RPMI7951 (cell line): ENCODE data around the gene TCF4. TPM values are rescaled to one million over a fixed set of nuclear protein-coding genes. Genes with fewer than 3 reads are reported as not detected.

Source experiments
- DNase-seq: peaks from one replicate; pipeline ENCODE4 v3.0.0-alpha.2; 2012; ENCODE audit warnings: low read depth
- total RNA-seq: library from RNA; depleted of rRNA; stranded (reverse); fragments of >200 nt; shearing (Covaris generic); gene quantifications from 2 replicates; pipeline ENCODE4 v1.2.3, GENCODE V29; 2014

TCF4 gene
- total RNA-seq, 1 experiment from 2014 or later = 89.8 TPM

- DNase-seq = no peak
These were observed 143.5 kb downstream of the TCF4 start for GRCh38 chr18:55444536-55444935.

DNA sequence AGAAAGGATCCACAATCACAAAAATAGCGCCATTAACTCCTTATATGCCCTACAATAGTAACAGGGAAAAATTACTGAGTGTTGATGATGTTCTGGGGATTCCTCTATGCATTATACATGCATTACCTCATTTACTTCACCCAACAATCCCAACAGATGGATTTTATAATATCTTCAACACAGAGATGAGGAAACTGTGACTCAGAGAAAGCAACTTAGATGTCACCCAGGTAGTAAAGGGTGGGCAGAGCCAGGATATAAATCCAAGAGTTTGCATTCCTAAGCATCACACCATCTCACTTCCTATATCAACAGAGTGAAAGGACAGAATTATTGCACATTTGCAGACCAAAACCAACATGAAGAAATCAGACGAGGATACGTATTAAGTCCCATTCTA lies 144.2 kb downstream of the TCF4 start:
- DNase-seq = no peak

DNA sequence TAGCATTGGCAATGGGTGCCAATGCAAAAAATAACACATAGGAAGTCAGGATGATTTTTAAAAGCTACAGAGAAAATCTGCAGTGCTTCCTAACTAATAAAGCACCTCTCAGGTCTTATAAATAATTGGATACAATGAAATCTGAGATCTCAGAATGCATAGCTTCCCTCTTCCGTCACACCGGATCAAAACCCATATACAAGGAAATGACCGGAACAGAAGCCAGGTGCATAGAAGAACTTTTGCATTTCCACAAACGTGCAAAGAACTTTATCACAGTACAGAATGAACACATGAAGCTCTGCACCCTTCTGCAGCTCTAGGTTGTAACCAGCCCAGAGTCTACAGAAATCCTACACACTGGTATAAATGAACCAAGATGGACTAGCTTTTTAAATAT lies 145.4 kb downstream of the TCF4 start:
- no peak for DNase-seq

DNA sequence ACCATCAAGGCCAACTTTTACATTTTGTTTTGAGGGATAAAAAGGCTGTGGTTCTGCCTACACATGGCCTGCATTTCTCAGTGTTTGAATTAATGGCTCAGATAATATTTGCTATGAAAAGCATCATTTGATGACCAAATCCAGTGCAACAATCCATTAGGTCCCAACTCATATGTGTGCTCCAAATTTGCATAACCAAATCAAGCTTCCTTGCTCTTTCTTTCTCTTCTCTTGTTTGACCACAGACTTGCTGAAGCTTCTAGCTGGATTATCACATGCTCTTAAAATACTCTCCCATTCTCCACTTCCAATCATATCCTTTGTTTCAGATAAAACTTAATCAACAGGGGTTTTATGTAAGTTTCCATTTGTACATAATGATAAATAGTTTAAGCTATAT lies 147.0 kb downstream of the TCF4 start:
- DNase-seq = no peak

DNA sequence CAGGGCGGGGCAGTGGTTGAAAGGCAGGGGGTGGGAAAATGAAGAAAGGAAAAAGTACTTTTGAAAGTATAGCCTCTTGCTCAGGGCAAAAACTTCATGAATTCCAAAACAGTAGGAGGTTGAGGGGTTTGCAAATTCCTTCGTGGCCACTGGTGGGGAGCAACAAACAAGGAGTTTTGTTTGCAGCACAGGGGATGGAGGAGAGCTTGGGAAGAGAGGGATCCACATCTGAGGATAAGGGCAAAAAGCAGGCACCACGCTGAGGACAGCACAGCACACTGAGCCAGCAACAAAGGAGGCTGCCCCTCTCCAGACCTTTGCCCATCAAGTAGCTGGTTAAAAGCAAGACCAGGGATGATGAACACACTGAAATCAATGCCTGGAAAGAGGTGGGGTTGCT lies 148.9 kb downstream of the TCF4 start:
- no peak for DNase-seq

DNA sequence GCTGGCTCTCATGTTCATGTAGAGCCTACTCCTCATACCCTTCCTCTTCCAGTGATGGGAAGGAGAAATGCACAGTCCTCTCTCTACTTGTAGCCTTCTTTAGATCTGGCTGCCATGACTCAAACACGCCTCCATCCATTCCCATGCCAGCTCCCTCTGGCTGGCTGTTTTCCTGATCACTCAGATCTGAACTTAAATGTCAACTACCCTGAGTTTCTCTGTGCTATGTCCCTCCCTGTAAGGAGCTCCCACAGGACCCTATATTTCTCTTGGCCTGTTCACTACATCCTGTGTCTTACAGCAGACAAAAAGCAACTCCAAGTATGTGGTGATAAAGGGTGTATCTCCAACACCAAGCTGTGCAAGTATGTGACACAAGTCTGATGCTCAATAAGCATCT lies 152.4 kb downstream of the TCF4 start:
- no peak for DNase-seq

- DNase-seq = no peak
These were observed 154.3 kb downstream of the TCF4 start for GRCh38 chr18:55433648-55434047.

DNA sequence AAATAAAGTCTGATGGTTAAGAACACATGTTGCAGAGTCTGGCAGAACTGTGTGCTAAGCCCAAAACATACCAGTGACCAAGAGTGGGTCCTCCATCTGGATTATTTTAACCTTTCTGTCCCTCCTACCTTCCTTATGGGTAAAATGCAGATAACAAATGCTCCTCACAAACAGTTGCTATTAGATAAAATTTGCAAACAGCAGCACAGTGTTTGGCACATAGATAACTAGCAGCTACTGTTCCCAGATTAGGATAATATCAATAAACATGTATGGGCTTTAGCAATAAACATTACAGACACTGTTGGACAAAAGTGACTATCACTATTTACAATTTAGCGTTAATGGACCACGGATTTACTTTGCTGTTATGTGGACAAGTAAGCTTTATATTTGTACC lies 154.9 kb downstream of the TCF4 start:
- no peak for DNase-seq

DNA sequence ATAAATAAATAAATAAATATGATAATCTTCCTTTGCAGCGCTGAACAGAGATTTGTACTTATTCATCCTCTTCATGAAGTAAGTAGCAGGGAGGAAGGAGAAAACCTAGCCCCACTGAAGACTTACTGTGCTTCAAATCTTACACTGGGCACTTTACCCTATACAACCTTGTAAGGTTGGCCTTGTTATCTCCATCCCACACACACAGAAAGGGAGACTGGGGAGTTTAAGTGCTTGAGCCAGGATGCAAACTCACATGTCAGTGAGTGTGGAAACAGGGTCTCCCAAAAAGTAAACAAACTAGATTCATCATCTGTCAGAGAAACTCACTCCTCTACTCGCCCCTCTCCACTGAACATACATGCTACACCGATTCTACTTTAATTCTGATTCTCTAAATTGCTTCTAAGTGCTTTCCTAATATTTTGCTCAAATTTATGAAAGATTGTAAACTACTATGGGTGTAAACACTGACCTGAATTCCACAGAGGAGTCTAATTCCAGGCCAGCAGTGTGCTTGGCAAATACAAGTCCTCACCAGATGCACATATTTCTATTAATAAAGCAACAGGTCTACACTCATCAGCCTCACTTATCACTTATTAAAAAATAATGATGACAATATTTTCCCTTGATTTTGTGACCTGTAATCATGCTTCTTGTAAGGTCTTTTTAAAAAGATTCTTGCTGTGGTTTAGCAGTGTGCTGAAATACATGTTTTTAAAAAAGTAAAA lies 155.5 kb downstream of the TCF4 start:
- DNase-seq = no peak

GRCh38 chr18:55430026-55430425 lies 158.0 kb downstream of the TCF4 start:
- DNase-seq = no peak

- no peak for DNase-seq
These were observed 160.0 kb downstream of the TCF4 start for GRCh38 chr18:55427951-55428350.

GRCh38 chr18:55425698-55426097 lies 162.3 kb downstream of the TCF4 start:
- no peak for DNase-seq

GRCh38 chr18:55422456-55423180 lies 165.4 kb downstream of the TCF4 start:
- peak; percentile 54 for DNase-seq

- peak; percentile 59 for DNase-seq
These were observed 166.2 kb downstream of the TCF4 start for GRCh38 chr18:55421615-55422419.

DNA sequence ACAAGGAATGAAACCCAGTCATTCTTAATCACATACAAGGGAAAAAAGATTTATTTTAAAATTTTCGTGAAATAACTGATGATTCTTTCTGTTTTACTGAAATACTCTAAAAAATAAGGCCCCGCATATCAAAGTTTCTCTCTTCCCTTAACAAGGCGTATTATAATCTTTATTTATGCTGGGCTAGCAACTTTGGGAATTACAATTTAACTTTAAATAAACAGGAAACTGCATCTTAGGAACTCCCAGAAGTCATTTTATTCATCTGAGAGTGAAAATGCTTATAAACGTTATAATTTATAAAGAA lies 166.7 kb downstream of the TCF4 start:
- no peak for DNase-seq

DNA sequence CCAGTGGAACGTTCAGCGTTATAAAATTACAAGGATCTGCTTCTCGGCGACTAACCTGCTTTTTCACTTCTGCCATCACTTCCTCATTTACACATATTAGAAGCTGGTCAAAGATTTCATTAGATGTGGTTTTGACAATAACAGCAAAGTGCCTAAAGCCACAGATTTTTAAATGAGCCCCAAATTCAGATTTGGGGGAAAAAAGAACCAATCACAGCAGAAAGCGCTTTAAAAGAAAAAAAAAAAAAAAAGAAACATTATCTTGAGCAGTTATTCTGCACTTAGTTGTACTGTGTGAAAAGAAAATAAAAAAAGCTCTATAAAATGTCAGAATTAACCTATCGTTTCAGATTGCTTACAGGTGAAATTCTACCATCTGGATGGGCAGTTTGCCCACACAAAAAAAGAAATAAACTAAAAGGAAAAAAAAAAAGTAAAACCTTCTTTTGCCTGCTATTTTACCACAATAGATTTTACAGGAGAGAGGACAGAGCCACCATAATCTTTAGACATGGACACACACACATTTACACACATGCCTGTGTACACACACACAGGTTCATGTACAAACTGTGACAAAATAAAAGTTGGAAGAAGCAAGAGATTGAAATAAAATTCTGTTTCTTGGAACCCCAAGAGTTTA lies 167.2 kb downstream of the TCF4 start:
- no peak for DNase-seq

GRCh38 chr18:55419947-55420664 lies 167.9 kb downstream of the TCF4 start:
- DNase-seq = peak; percentile 43

DNA sequence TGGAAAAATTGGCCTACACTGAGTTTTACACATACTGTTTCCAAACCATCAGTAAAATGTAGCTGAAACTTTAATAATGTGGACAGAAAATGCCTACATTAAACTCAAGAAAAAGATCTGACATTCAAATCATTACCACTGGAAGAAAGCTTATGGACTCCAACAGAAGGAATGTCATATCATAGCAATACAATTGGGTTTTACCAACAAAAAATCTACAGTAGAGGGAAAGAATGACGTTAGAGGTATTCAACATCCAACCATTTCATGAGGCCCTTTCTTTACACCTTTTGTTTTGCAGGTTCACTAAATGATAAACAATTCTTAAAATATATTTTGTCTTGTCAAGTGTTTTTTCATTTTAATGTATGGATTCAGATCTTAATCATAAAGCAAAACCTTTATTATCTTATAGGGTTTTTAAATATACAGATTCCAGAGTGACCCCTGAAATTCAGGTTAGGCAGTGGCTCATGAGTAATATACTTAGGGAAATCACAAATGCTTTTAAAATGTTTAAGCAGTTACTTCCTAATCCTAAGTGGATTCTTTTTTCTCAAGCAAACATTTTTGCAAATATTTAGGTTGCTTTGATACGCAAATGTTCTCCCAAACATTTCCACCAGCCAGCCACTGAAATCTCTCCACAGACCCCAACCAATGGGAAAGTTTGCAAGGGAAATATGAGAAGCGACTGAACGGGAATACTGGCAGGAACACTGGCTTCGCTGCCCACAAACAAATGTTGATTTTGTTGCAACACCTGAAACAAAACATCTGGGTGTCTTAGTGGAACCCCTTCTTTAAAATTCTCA lies 168.7 kb downstream of the TCF4 start:
- peak; percentile 33 for DNase-seq

GRCh38 chr18:55418439-55418838 lies 169.6 kb downstream of the TCF4 start:
- DNase-seq = no peak

GRCh38 chr18:55416791-55417190 lies 171.2 kb downstream of the TCF4 start:
- DNase-seq = no peak
